Upper lobe of left lung (tissue), 4 donors: Measurements from ENCODE around the gene NUDT3.

ENCODE experiments used
- CTCF ChIP-seq, 6 experiments: fragments of 450-650 bp in 4 of 6; fragments of 200-600 bp in 2 of 6; sonication (generic) in 2 of 6; IDR thresholded peaks; one replicate each; pipeline ENCODE4 v1.5.1; 2016 to 2019; ENCODE audit warnings: antibody characterized with exemption in 6 of 6
- POLR2A ChIP-seq, 4 donors: fragments of 450-650 bp; IDR thresholded peaks; one replicate each; pipeline ENCODE4 v1.5.1; 2016 to 2017; ENCODE audit warnings: antibody characterized with exemption in 4 of 4, mild to moderate bottlenecking in 2 of 4
- POLR2AphosphoS5 ChIP-seq, 2 donors: sonication (generic); formaldehyde crosslinking; IDR thresholded peaks; one replicate each; pipeline ENCODE4 v1.5.1; 2017; ENCODE audit warnings: antibody characterized with exemption in 2 of 2

DNA sequence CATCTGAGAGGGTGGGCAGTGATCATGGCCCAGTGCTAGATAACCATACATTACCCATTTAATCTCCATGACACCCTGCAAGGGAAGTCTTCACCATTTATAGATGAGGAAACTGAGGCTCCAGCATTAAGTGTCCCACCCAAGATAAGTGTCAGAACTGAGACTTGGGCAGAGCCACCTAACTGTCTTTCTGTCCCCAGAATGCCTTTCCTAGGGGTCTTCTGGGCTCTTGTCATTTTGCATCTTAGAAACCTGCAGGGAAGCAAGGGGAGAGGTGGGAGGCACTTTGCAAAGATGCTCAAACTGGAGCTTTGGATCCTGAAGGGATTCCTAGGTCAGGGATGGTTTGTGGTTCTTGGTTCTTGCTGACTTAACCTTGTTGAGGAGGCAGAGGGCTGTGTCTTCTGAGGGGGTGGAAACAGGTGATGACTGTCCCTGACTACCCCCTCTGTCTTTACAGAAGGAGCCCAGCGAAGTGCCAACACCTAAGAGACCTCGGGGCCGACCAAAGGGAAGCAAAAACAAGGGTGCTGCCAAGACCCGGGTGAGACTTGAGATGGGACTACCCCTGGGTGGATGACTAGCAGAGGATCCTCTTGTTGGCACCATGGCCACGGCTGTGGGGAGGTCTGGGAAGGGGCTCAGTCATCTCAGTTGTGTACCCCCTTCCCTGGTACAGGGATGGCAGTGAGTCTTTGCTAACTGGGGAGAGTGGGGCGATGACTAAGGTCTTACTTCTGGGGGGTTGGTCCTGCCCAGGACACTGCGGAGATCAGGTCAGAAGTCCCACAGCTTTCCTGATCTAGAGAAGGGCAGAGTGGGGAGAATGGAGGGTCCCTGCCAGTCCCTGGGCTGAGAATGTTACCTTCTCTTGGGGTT is 150.0 kb downstream of the NUDT3 start:
- no peak for TF ChIP-seq CTCF (IDR thresholded peaks at IDR 0.05)
- no peak for TF ChIP-seq POLR2A (IDR thresholded peaks at IDR 0.05)
- no peak for TF ChIP-seq POLR2AphosphoS5 (IDR thresholded peaks at IDR 0.05)
